Gastrocnemius medialis (tissue), 4 donors: ENCODE results near the gene PHF13. TPM values are rescaled to one million over a fixed set of nuclear protein-coding genes. Genes with fewer than 3 reads are reported as not detected.

ENCODE experiments used
- ATAC-seq, 2 donors: fragments of 150-250 bp; one replicate each; pipeline ENCODE4 v1.9.1; 2016
- DNase-seq, 2 donors: peaks; one replicate each; pipeline ENCODE4 v3.0.0-alpha.2; 2019
- H3K27ac ChIP-seq, 4 donors: fragments of 200-600 bp; sonication (generic); 1 replicate in 1 of 4; 2 replicates in 3 of 4; pipeline ENCODE4 v1.5.1; 2016 to 2018; ENCODE audit warnings: mild to moderate bottlenecking in 2 of 4, moderate library complexity in 1 of 4
- H3K27me3 ChIP-seq, 3 donors: fragments of 200-600 bp; sonication (generic) in 2 of 3; 1 replicate in 1 of 3; 2 replicates in 2 of 3; pipeline versions ENCODE4 v1.5.1 to v1.6.0; 2016 to 2019; ENCODE audit warnings: mild to moderate bottlenecking in 1 of 3, moderate library complexity in 1 of 3
- H3K36me3 ChIP-seq, 2 donors: fragments of 200-600 bp; sonication (generic) in 1 of 2; one replicate each; pipeline ENCODE4 v1.5.1; 2017 to 2018
- H3K4me1 ChIP-seq, 2 donors: fragments of 200-600 bp; sonication (generic) in 1 of 2; one replicate each; pipeline ENCODE4 v1.5.1; 2016 to 2017; ENCODE audit warnings: mild to moderate bottlenecking in 2 of 2
- H3K4me3 ChIP-seq, 4 donors: fragments of 200-600 bp; sonication (generic) in 3 of 4; 1 replicate in 1 of 4; 2 replicates in 3 of 4; pipeline ENCODE4 v1.5.1; 2016 to 2019; ENCODE audit warnings: mild to moderate bottlenecking in 2 of 4
- H3K9me3 ChIP-seq, 3 donors: fragments of 200-600 bp; sonication (generic) in 2 of 3; 1 replicate in 1 of 3; 2 replicates in 2 of 3; pipeline ENCODE4 v1.5.1; 2016 to 2019
- CTCF ChIP-seq, 5 experiments: fragments of 450-650 bp in 3 of 5; fragments of 200-600 bp in 2 of 5; sonication (generic) in 2 of 5; IDR thresholded peaks in 4 of 5; conservative IDR thresholded peaks in 1 of 5; 1 replicate in 4 of 5; 2 replicates in 1 of 5; pipeline ENCODE4 v1.5.1; 2016 to 2019; ENCODE audit warnings: antibody characterized with exemption in 5 of 5, mild to moderate bottlenecking in 3 of 5, moderate library complexity in 3 of 5
- POLR2A ChIP-seq, 2 donors: fragments of 450-650 bp; IDR thresholded peaks; one replicate each; pipeline ENCODE4 v1.6.1; 2017; ENCODE audit warnings: antibody characterized with exemption in 2 of 2, mild to moderate bottlenecking in 2 of 2, moderate library complexity in 2 of 2
- in situ Hi-C, 4 donors: fragments of 200-750 bp; cut with MboI; loops; one replicate each; pipeline versions ENCODE4 v1.15.0 to v1.8.0; 2017; ENCODE audit warnings: low sequenced_read_pairs in 4 of 4
- intact Hi-C: fragments of 100-400 bp; cut with DNase I; formaldehyde crosslinking; loops from one replicate; pipeline ENCODE4 v1.15.1; 2023; ENCODE audit warnings: low total_unique reads
- total RNA-seq, 4 donors: library from RNA; depleted of rRNA; stranded (reverse); fragments of >200 nt; gene quantifications; one replicate each; pipeline versions ENCODE4 v1.1.0 to v1.2.3, GENCODE V29; 2016

The PHF13 gene
- total RNA-seq, 4 donors from 2014 or later = 4.7 to 8.5 (median 5.3) TPM

- ATAC-seq = no peak
- no peaks in the 10 kb centered on the region for H3K27me3 ChIP-seq
- H3K4me3 ChIP-seq = no peak overlapping the region
- peak overlapping the region; percentile 91 to 98 (median 96) for H3K27ac ChIP-seq
- peaks cover 17 to 45% of the 10 kb centered on the region in 2 donors for H3K4me1 ChIP-seq
- in situ Hi-C loops = loop anchor here in 1 of 4 donors (10.0 kb wide), 1 partner anchor 53 kb away; no protein-coding TSS in a partner anchor
- H3K36me3 ChIP-seq = no peaks in the 10 kb centered on the region
- DNase-seq = peak in 1 of 2 donors; percentile 25
- no peaks in the 10 kb centered on the region for H3K9me3 ChIP-seq
- intact Hi-C loops = loop anchor here (2.0 to 5.0 kb wide), 2 partner anchors 19 to 46 kb away; no protein-coding TSS in a partner anchor
- no peak for TF ChIP-seq CTCF (IDR thresholded peaks at IDR 0.05 in 4 of 5, conservative IDR thresholded peaks at IDR 0.05 in 1 of 5)
- no peak for TF ChIP-seq POLR2A (IDR thresholded peaks at IDR 0.05)
These were observed 31.8 kb upstream of the PHF13 start for GRCh38 chr1:6581561-6582305.

- Histone ChIP-seq H3K36me3 (no peaks in the 10 kb centered on the region), H3K27me3 (no peaks in the 10 kb centered on the region), H3K27ac (peak overlapping the region; percentile 91 to 98 (median 96)), H3K4me3 (no peak overlapping the region), H3K9me3 (no peaks in the 10 kb centered on the region), H3K4me1 (peaks cover 19 to 50% of the 10 kb centered on the region in 2 donors)
- in situ Hi-C loops (loop anchor here in 1 of 4 donors (10.0 kb wide), 1 partner anchor 52 kb away; no protein-coding TSS in a partner anchor), intact Hi-C loops (loop anchor here (5.0 kb wide), 1 partner anchor 45 kb away; no protein-coding TSS in a partner anchor)
- ATAC-seq = no peak
- no peak for TF ChIP-seq POLR2A (IDR thresholded peaks at IDR 0.05)
- no peak for DNase-seq
These were observed 31.2 kb upstream of the PHF13 start for GRCh38 chr1:6582370-6582769.

- H3K4me1 ChIP-seq = peaks cover 34 to 66% of the 10 kb centered on the region in 2 donors
- no peak for DNase-seq
- ATAC-seq = no peak
- intact Hi-C loops (loop anchor here (5.0 kb wide), 1 partner anchor 43 kb away; no protein-coding TSS in a partner anchor), in situ Hi-C loops (loop anchor here in 1 of 4 donors (10.0 kb wide), 1 partner anchor 50 kb away; no protein-coding TSS in a partner anchor)
- no peaks in the 10 kb centered on the region for H3K27me3 ChIP-seq
- H3K4me3 ChIP-seq = no peak overlapping the region
- peak overlapping the region; percentile 98 to 100 (median 100) for H3K27ac ChIP-seq
- TF ChIP-seq CTCF (IDR thresholded peaks at IDR 0.05 in 4 of 5, conservative IDR thresholded peaks at IDR 0.05 in 1 of 5) (peak in 3 of 5 experiments; percentile 12 to 29 (median 22)), POLR2A (IDR thresholded peaks at IDR 0.05) (no peak)
- peaks cover 0 to 1% of the 10 kb centered on the region in 2 donors for H3K36me3 ChIP-seq
- no peaks in the 10 kb centered on the region for H3K9me3 ChIP-seq
These were observed 29.1 kb upstream of the PHF13 start for GRCh38 chr1:6584126-6585080.

GRCh38 chr1:6585081-6585722 is 28.3 kb upstream of the PHF13 start:
- intact Hi-C loops = no loop called here
- no peaks in the 10 kb centered on the region for H3K27me3 ChIP-seq
- ATAC-seq (no peak), DNase-seq (no peak)
- H3K27ac ChIP-seq = peak overlapping the region; percentile 98 to 100 (median 100)
- TF ChIP-seq CTCF (IDR thresholded peaks at IDR 0.05 in 4 of 5, conservative IDR thresholded peaks at IDR 0.05 in 1 of 5) (no peak), POLR2A (IDR thresholded peaks at IDR 0.05) (no peak)
- peaks cover 0 to 8% of the 10 kb centered on the region in 2 donors for H3K36me3 ChIP-seq
- in situ Hi-C loops = loop anchor here in 1 of 4 donors (10.0 kb wide), 1 partner anchor 50 kb away; no protein-coding TSS in a partner anchor
- H3K4me3 ChIP-seq = no peak overlapping the region
- H3K4me1 ChIP-seq = peaks cover 41 to 71% of the 10 kb centered on the region in 2 donors
- no peaks in the 10 kb centered on the region for H3K9me3 ChIP-seq
